HEK293 (cell line): Measurements from ENCODE around the gene SH2D7.

ENCODE experiments used
- CTCF ChIA-PET: fragments of 350-600 bp; formaldehyde crosslinking; extraction: SDS; loops from one replicate; lab custom pipeline; 2021; ENCODE audit warnings: antibody characterized with exemption; lab: Yijun Ruan, JAX
- POLR2A ChIA-PET: fragments of 300-600 bp; formaldehyde crosslinking; extraction: SDS; loops from one replicate; lab custom pipeline; 2020; ENCODE audit warnings: antibody characterized with exemption, inconsistent platforms; lab: Yijun Ruan, JAX
- H3K27ac ChIP-seq: fragments of 200-500 bp; sonication (Bioruptor generic); 2 replicates; pipeline ENCODE4 v1.5.1; 2014; ENCODE audit warnings: low read depth, low read length, control low read depth, inconsistent platforms; ENCODE audit errors: extremely low read depth
- H3K36me3 ChIP-seq, 2 experiments: fragments of 200-500 bp in 1 of 2; sonication (Bioruptor generic) in 1 of 2; 1 replicate in 1 of 2; 2 replicates in 1 of 2; pipeline ENCODE4 v1.5.1; 2014 to 2017; ENCODE audit warnings: inconsistent platforms in 2 of 2, low read length in 2 of 2; ENCODE audit not compliant: control insufficient read depth in 2 of 2, insufficient read depth in 1 of 2
- H3K4me1 ChIP-seq: fragments of 200-500 bp; sonication (Bioruptor generic); 2 replicates; pipeline ENCODE4 v1.5.1; 2014; ENCODE audit warnings: mild to moderate bottlenecking, low read length, inconsistent platforms; ENCODE audit not compliant: control insufficient read depth, insufficient read depth
- H3K4me3 ChIP-seq: 2 replicates; pipeline ENCODE4 v1.5.1; 2011; ENCODE audit warnings: low read depth, mild to moderate bottlenecking, control low read depth, low read length, moderate library complexity
- H3K9me3 ChIP-seq: fragments of 200-500 bp; sonication (Bioruptor generic); 2 replicates; pipeline ENCODE4 v1.5.1; 2014; ENCODE audit warnings: low read depth, low read length, inconsistent platforms; ENCODE audit not compliant: control insufficient read depth, insufficient read depth
- FEZF1 ChIP-seq: fragments of 450-650 bp; formaldehyde crosslinking; IDR thresholded peaks from 2 replicates; pipeline ENCODE4 v1.5.1; 2016; ENCODE audit warnings: missing biosample characterization, missing genetic modification characterization
- GLI2 ChIP-seq: fragments of 450-650 bp; formaldehyde crosslinking; IDR thresholded peaks from 2 replicates; pipeline ENCODE4; 2017; ENCODE audit warnings: missing biosample characterization, missing genetic modification characterization, low read depth, borderline replicate concordance
- HIC1 ChIP-seq: fragments of 450-650 bp; formaldehyde crosslinking; IDR thresholded peaks from 2 replicates; pipeline ENCODE4 v1.5.1; 2016; ENCODE audit warnings: missing biosample characterization, missing genetic modification characterization
- HOXA7 ChIP-seq: sonication (generic); formaldehyde crosslinking; IDR thresholded peaks from 2 replicates; pipeline ENCODE4 v1.8.1; 2022; ENCODE audit warnings: missing genetic modification reagents, borderline replicate concordance
- KLF17 ChIP-seq: fragments of 450-650 bp; formaldehyde crosslinking; IDR thresholded peaks from 2 replicates; pipeline ENCODE4 v1.5.1; 2016; ENCODE audit warnings: missing biosample characterization, missing genetic modification characterization
- RBAK ChIP-seq: fragments of 450-650 bp; formaldehyde crosslinking; IDR thresholded peaks from 2 replicates; pipeline ENCODE4 v1.5.1; 2016; ENCODE audit warnings: missing biosample characterization, missing genetic modification characterization
- TCF7L2 ChIP-seq: IDR thresholded peaks from 2 replicates; pipeline ENCODE4 v1.6.1; 2011; ENCODE audit warnings: low read depth, mild to moderate bottlenecking, inconsistent platforms, low read length, moderate library complexity, borderline replicate concordance
- TRIM28 ChIP-seq: IDR thresholded peaks from 2 replicates; pipeline ENCODE4 v1.6.1; 2011; ENCODE audit warnings: low read length, control low read depth, borderline replicate concordance
- ZBTB1 ChIP-seq: fragments of 450-650 bp; formaldehyde crosslinking; IDR thresholded peaks from 2 replicates; pipeline ENCODE4 v1.5.1; 2016; ENCODE audit warnings: missing biosample characterization, missing genetic modification characterization
- ZBTB10 ChIP-seq: fragments of 450-650 bp; formaldehyde crosslinking; IDR thresholded peaks from 2 replicates; pipeline ENCODE4 v1.5.1; 2016; ENCODE audit warnings: missing biosample characterization, missing genetic modification characterization
- ZNF10 ChIP-seq: fragments of 450-650 bp; formaldehyde crosslinking; IDR thresholded peaks from 2 replicates; pipeline ENCODE4 v1.5.1; 2017; ENCODE audit warnings: missing biosample characterization, missing genetic modification characterization
- ZNF112 ChIP-seq: fragments of 450-650 bp; formaldehyde crosslinking; IDR thresholded peaks from 2 replicates; pipeline ENCODE4 v1.5.0; 2017; ENCODE audit warnings: missing biosample characterization, missing genetic modification characterization
- ZNF184 ChIP-seq: fragments of 450-650 bp; IDR thresholded peaks from 2 replicates; pipeline ENCODE4 v1.5.1; 2018; ENCODE audit warnings: missing biosample characterization, mild to moderate bottlenecking, missing genetic modification characterization
- ZNF26 ChIP-seq: fragments of 450-650 bp; formaldehyde crosslinking; IDR thresholded peaks from 2 replicates; pipeline ENCODE4 v1.5.1; 2016; ENCODE audit warnings: missing biosample characterization, missing genetic modification characterization
- ZNF302 ChIP-seq: fragments of 450-650 bp; formaldehyde crosslinking; IDR thresholded peaks from 2 replicates; pipeline ENCODE4 v1.5.1; 2016; ENCODE audit warnings: missing biosample characterization, missing genetic modification characterization, low read depth
- ZNF37A ChIP-seq: fragments of 450-650 bp; IDR thresholded peaks from 2 replicates; pipeline ENCODE4 v1.5.1; 2018; ENCODE audit warnings: missing biosample characterization, missing genetic modification characterization
- ZNF501 ChIP-seq: fragments of 450-650 bp; formaldehyde crosslinking; IDR thresholded peaks from 2 replicates; pipeline ENCODE4 v1.5.1; 2016; ENCODE audit warnings: missing biosample characterization, missing genetic modification characterization
- ZNF560 ChIP-seq: fragments of 450-650 bp; formaldehyde crosslinking; IDR thresholded peaks from 2 replicates; pipeline ENCODE4 v1.5.1; 2017; ENCODE audit warnings: missing biosample characterization, missing genetic modification characterization, borderline replicate concordance
- ZNF580 ChIP-seq: fragments of 450-650 bp; formaldehyde crosslinking; IDR thresholded peaks from 2 replicates; pipeline ENCODE4 v1.5.1; 2016; ENCODE audit warnings: missing biosample characterization, missing genetic modification characterization
- ZNF600 ChIP-seq: fragments of 450-650 bp; formaldehyde crosslinking; IDR thresholded peaks from 2 replicates; pipeline ENCODE4 v1.5.1; 2016; ENCODE audit warnings: missing biosample characterization, missing genetic modification characterization
- ZNF677 ChIP-seq: fragments of 450-650 bp; IDR thresholded peaks from 2 replicates; pipeline ENCODE4 v1.5.0; 2018; ENCODE audit warnings: missing biosample characterization, mild to moderate bottlenecking, missing genetic modification characterization, moderate library complexity
- ZNF692 ChIP-seq: fragments of 450-650 bp; formaldehyde crosslinking; IDR thresholded peaks from 2 replicates; pipeline ENCODE4 v1.5.1; 2016; ENCODE audit warnings: missing biosample characterization, missing genetic modification characterization
- ZNF76 ChIP-seq: fragments of 450-650 bp; formaldehyde crosslinking; IDR thresholded peaks from 2 replicates; pipeline ENCODE4; 2016; ENCODE audit warnings: low read depth, missing biosample characterization, missing genetic modification characterization, borderline replicate concordance
- ZNF777 ChIP-seq: fragments of 450-650 bp; formaldehyde crosslinking; IDR thresholded peaks from 2 replicates; pipeline ENCODE4 v1.5.1; 2017; ENCODE audit warnings: missing biosample characterization, missing genetic modification characterization, borderline replicate concordance

SH2D7 gene

GRCh38 chr15:78050826-78051225, 41.5 kb upstream of the SH2D7 start:
- Histone ChIP-seq H3K9me3 (no peaks in the 10 kb centered on the region), H3K4me3 (no peak overlapping the region), H3K4me1 (peaks cover 16% of the 10 kb centered on the region), H3K36me3 (peaks cover 3 to 34% of the 10 kb centered on the region in 2 experiments; a peak in 2 of 3 replicates)
- ChIA-PET POLR2A (no interaction called here), CTCF (interaction anchor here (0.5 to 2.6 kb wide), 6 partner anchors 11 to 217 kb away, joined by 3 to 13 read pairs (median 4); no protein-coding TSS in a partner anchor)
- TF ChIP-seq ZNF560 (tag by site-specific recombination) (no peak), FEZF1 (tag by site-specific recombination) (no peak), ZNF10 (tag by site-specific recombination) (no peak), ZNF692 (tag by site-specific recombination) (no peak), ZNF76 (tag by site-specific recombination) (no peak), ZNF26 (tag by site-specific recombination) (no peak), HIC1 (tag by site-specific recombination) (no peak), KLF17 (tag by site-specific recombination) (no peak), ZNF600 (tag by site-specific recombination) (no peak), TCF7L2 (no peak), ZNF677 (tag by site-specific recombination) (no peak), TRIM28 (no peak), ZNF580 (tag by site-specific recombination) (no peak), ZBTB10 (tag by site-specific recombination) (no peak)
- TF ChIP-seq, all 188 proteins: peak for 0
- no peak overlapping the region for H3K27ac ChIP-seq

GRCh38 chr15:78051596-78051995, 40.8 kb upstream of the SH2D7 start:
- POLR2A ChIA-PET: interaction anchor here (0.9 to 1.1 kb wide), 2 partner anchors 19 to 25 kb away, joined by 3 read pairs; no protein-coding TSS in a partner anchor
- H3K27ac ChIP-seq: no peak overlapping the region

More at GRCh38 chr15:78051596-78051995, 40.8 kb upstream of the SH2D7 start:
- Histone ChIP-seq H3K4me1 (peaks cover 19% of the 10 kb centered on the region), H3K4me3 (no peak overlapping the region), H3K36me3 (peaks cover 3 to 34% of the 10 kb centered on the region in 2 experiments; a peak in 2 of 3 replicates), H3K9me3 (no peaks in the 10 kb centered on the region)
- no peak for TF ChIP-seq FEZF1 (tag by site-specific recombination)
- TF ChIP-seq ZNF501 (tag by site-specific recombination): no peak
- TF ChIP-seq RBAK (tag by site-specific recombination): no peak
- no peak for TF ChIP-seq ZNF184 (tag by site-specific recombination)
- no peak for TF ChIP-seq HOXA7 (CRISPR knock-in tag)
- TF ChIP-seq ZNF112: no peak
- TF ChIP-seq ZBTB1: no peak
- TF ChIP-seq ZNF302 (tag by site-specific recombination): no peak
- TF ChIP-seq ZNF777 (tag by site-specific recombination): no peak
- no peak for TF ChIP-seq GLI2 (tag by site-specific recombination)
- no peak for TF ChIP-seq ZNF37A (tag by site-specific recombination)
- CTCF ChIA-PET: interaction anchor here (0.6 to 2.6 kb wide), 6 partner anchors 11 to 344 kb away, joined by 3 to 13 read pairs (median 3); no protein-coding TSS in a partner anchor
